HL-60 (cell line): ENCODE measurements around the gene DDO.

Experiments
- CTCF ChIP-seq: IDR thresholded peaks from one replicate; pipeline ENCODE4 v1.5.1; 2011; ENCODE audit warnings: low read length, control low read depth, inconsistent platforms; ENCODE audit not compliant: insufficient read depth
- GABPA ChIP-seq: IDR thresholded peaks from 2 replicates; pipeline ENCODE4 v1.6.1; 2012; ENCODE audit warnings: low read depth
- POLR2AphosphoS5 ChIP-seq: IDR thresholded peaks from 2 replicates; pipeline ENCODE4 v1.6.1; 2012; ENCODE audit warnings: low read depth
- REST ChIP-seq: IDR thresholded peaks from 2 replicates; pipeline ENCODE4 v1.6.1; 2012; ENCODE audit warnings: low read depth; ENCODE audit not compliant: insufficient replicate concordance

- TF ChIP-seq CTCF, result no peak
- no peak for TF ChIP-seq POLR2AphosphoS5
- no peak for TF ChIP-seq GABPA
- no peak for TF ChIP-seq REST
Measured at GRCh38 chr6:110422444-110422822, 7.1 kb upstream of the DDO start.
